ENCODE data around the gene OPCML.

GRCh38 chr11:132658004-132658403, 874.3 kb downstream of the OPCML start:
- no peak for TF ChIP-seq CTCF (IDR thresholded peaks at IDR 0.05; ENCODE audit: low read depth, low read length, poor library complexity, severe bottlenecking)
- no peak for TF ChIP-seq EZH2phosphoT487 (IDR thresholded peaks at IDR 0.05; ENCODE audit: borderline replicate concordance, low read length)

All from DOHH2 (cell line).